Mucosa of stomach (tissue), 1 donor: ENCODE results near the gene SLC2A9.

Experiments used
- H3K27me3 ChIP-seq: one replicate; pipeline ENCODE4 v1.7.0; 2013; ENCODE audit warnings: mild to moderate bottlenecking, low read length; ENCODE audit not compliant: control insufficient read depth, insufficient read depth
- H3K36me3 ChIP-seq: one replicate; pipeline ENCODE4 v1.7.0; 2013; ENCODE audit warnings: low read length; ENCODE audit not compliant: control insufficient read depth, insufficient read depth
- H3K4me1 ChIP-seq: one replicate; pipeline ENCODE4 v1.7.0; 2013; ENCODE audit warnings: mild to moderate bottlenecking, low read length; ENCODE audit not compliant: control insufficient read depth, insufficient read depth
- H3K4me3 ChIP-seq: one replicate; pipeline ENCODE4 v1.7.0; 2013; ENCODE audit warnings: low read length
- H3K9ac ChIP-seq: one replicate; pipeline ENCODE4 v1.7.0; 2013; ENCODE audit warnings: mild to moderate bottlenecking, low read length, moderate library complexity
- H3K9me3 ChIP-seq: one replicate; pipeline ENCODE4 v1.7.0; 2013; ENCODE audit warnings: mild to moderate bottlenecking, low read length, moderate library complexity; ENCODE audit not compliant: control insufficient read depth
- donor health status: Pancreatic carcinoma.

The SLC2A9 gene

DNA sequence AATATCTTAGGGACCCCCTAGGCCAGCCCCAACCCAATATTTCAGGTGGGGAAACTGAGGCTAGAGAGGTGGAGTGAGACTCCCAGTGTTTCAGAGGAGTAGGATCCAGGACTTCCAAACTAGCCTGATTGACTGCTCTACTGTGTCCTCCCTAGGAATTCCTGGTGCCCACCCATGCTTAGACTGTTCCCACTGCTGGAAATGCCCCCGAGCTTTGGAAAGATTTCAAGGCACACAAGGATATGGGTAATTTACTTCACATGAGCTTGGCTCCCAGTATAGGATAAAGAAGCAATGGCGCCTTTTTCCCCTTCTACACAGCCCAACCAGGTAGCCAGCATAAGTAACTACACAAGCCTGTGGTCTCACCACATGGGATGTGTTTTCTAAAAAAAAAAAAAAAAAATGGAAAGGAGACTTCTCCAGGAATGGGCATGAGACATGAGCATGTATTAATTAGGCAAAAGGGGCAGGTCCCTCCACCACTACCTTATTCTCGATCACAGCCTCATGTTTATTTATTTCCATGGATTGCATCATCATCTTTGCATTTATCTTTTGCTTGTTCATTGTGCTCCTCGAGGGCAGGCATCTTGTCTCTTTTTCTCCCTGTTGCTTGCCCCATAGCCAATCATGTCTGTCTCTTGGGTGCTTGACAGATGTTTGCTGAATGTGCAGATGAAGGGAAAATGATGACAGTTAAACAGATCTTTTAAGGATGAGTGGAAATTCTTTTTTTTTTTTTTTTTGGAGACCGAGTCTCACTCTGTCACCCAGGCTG is 173.1 kb downstream of the SLC2A9 start:
- Histone ChIP-seq H3K27me3 (no peaks in the 10 kb centered on the region), H3K4me1 (no peaks in the 10 kb centered on the region), H3K4me3 (no peak overlapping the region)

DNA sequence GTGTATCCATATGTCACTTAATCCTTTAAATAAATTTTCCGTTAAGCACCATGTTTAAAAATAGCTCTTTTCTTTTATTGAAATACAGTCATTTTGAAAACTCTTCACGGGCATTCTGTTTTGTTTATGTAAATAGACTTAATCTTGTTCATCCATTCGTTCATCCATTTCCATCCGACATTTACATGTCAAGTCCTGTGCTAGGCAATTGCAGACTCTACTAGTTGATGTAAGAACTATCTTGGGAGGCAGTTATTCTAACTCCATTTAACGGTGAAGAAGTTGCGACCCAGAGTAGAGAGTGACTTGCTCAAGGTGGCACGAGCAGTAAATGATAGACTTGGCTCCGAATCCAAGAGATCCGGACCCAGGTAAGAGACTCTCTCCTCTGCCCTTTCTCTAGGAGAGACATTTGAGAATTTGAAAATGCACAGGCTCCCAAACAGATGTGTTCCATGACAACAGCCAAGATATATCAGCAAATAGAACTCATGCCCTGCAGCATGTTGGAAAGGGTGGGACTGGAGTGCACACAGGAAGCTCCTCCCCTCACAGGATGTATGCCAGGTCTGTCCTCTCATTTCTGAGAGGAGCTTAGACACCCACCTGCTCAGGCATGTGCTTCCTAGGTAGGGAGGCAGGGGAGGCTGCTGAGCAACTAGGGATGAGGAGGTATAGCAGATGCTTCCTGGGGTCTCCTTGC is 175.4 kb downstream of the SLC2A9 start:
- H3K36me3 ChIP-seq, result no peaks in the 10 kb centered on the region
- no peak overlapping the region for H3K9ac ChIP-seq
- no peaks in the 10 kb centered on the region for H3K9me3 ChIP-seq
- H3K4me1 ChIP-seq, result no peaks in the 10 kb centered on the region
- H3K27me3 ChIP-seq, result no peaks in the 10 kb centered on the region
- no peak overlapping the region for H3K4me3 ChIP-seq

More for the DNA sequence above, 173.1 kb downstream of the SLC2A9 start:
- Histone ChIP-seq H3K9ac (no peak overlapping the region), H3K36me3 (no peaks in the 10 kb centered on the region), H3K9me3 (no peaks in the 10 kb centered on the region)

DNA sequence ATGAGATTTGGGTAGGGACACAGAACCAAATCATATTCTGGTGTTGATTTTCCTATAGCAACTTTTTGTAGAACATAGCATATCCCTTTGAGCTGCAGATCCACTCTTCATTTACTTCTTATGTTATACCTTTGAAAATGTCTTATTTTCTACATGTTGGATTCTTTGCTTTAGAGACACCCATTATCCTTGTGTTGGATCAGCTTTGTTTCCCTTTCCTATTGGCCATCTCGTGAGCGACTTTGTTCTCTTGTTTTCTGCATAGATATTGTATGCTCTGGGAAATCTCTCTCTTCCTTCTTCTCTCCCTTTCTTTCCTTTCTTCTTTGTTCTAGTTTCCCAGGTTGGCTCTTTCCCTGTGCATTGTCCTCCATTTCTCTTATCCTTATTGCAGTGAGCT is 180.2 kb downstream of the SLC2A9 start:
- Histone ChIP-seq H3K27me3 (no peaks in the 10 kb centered on the region), H3K4me1 (no peaks in the 10 kb centered on the region), H3K36me3 (no peaks in the 10 kb centered on the region), H3K9ac (no peak overlapping the region), H3K9me3 (no peaks in the 10 kb centered on the region), H3K4me3 (no peak overlapping the region)

DNA sequence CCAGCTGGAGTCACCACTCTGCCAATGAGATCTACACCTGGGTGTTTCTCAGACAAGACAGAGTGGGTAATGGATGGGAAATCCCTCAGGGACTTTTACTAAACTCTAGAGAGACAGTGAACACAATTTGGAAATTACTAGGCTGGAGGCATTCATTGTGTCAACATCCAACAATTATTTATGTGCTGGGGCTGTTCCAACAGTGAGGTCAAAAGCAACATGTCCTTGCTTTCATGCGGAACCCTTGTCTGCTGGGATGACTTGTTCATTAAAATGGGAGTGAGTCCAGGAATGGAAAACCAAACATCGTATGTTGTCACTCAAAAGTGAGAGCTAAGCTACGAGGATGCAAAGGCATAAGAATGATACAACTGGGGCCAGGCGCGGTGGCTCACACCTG is 185.9 kb downstream of the SLC2A9 start:
- Histone ChIP-seq H3K27me3 (no peaks in the 10 kb centered on the region), H3K9ac (no peak overlapping the region), H3K4me3 (no peak overlapping the region), H3K36me3 (no peaks in the 10 kb centered on the region), H3K4me1 (no peaks in the 10 kb centered on the region), H3K9me3 (no peaks in the 10 kb centered on the region)

DNA sequence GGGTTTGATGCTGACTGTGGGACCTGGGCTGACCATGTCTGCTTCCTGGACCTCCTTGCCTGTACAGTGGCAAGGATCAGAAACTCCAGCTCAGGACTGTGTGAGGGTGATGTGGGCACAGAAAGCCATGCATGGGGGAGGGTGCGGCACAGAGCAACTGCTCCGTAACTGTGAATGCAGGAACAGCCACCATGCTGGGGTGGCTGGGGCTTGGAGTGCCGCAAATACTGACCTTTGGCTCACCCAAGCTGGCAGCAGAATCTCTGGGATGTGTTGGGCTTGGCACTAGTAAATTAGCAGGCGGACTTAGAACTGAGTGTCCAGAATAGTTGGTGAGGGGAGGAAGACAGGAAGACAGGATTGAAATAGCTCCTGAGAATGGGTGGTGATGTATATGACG is 187.9 kb downstream of the SLC2A9 start:
- Histone ChIP-seq H3K9ac (no peak overlapping the region), H3K4me1 (no peaks in the 10 kb centered on the region), H3K27me3 (no peaks in the 10 kb centered on the region), H3K9me3 (no peaks in the 10 kb centered on the region), H3K36me3 (no peaks in the 10 kb centered on the region), H3K4me3 (no peak overlapping the region)

DNA sequence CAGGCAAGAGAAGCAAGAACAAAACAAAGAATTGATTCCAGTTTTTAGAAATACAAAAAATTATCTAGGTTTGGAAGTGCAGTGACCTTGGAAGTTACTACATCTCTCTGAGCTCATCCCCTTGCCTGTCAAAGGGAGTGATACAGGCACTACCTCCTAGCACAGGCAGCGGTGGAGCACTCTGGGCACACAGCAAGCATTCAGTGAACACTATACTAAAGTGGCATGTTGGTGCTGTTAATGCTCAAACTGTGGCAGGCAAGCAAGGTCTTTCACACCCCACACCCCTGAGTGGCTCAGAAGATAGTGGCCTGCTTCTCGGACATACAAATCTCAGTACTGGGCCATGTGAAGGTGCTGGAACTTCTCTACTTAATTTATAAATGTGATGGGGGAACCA is 188.7 kb downstream of the SLC2A9 start:
- Histone ChIP-seq H3K36me3 (no peaks in the 10 kb centered on the region), H3K27me3 (no peaks in the 10 kb centered on the region), H3K9me3 (no peaks in the 10 kb centered on the region), H3K9ac (no peak overlapping the region), H3K4me3 (no peak overlapping the region), H3K4me1 (no peaks in the 10 kb centered on the region)

DNA sequence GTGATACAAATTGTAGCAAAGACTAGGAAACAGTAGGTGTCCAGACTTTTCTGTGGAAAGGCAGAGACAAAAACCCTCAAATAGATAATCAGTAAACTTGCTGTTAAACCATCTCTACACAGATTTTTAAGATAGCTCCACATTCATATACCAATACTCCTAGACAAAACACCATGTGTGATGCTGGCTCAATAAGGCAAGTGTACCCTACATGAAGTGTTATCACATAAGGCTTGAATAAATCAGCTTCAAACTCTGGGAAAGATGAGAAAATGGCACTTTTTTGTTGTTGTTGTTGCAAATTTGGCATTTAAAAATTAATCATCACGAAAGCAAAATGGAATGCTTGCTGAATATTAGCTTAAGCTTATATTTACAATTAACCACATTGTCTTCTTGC is 194.7 kb downstream of the SLC2A9 start:
- Histone ChIP-seq H3K27me3 (no peaks in the 10 kb centered on the region), H3K36me3 (no peaks in the 10 kb centered on the region), H3K9me3 (no peaks in the 10 kb centered on the region), H3K4me1 (no peaks in the 10 kb centered on the region), H3K4me3 (no peak overlapping the region), H3K9ac (no peak overlapping the region)

DNA sequence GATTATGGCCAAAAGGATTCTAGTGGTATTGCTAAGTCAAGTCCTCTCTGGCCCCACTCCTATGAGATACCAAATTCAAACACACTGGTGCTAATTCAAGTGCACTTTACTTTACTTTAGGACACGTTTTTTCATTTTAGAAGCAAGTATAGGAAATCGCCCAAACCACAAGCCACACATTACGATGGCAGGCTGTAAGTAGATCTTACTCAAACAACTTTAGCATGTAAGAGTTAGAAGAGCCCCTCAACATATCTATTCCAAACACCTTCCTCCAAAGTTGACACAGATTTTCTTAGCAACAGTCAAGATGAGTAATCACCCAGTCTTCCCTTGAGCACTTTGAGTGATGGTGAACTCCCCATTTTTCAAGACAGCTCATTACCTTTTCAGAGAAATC is 196.2 kb downstream of the SLC2A9 start:
- no peaks in the 10 kb centered on the region for H3K4me1 ChIP-seq
- H3K27me3 ChIP-seq, result no peaks in the 10 kb centered on the region
- H3K9ac ChIP-seq, result no peak overlapping the region
- H3K9me3 ChIP-seq, result no peaks in the 10 kb centered on the region
- H3K4me3 ChIP-seq, result no peak overlapping the region
- H3K36me3 ChIP-seq, result no peaks in the 10 kb centered on the region

DNA sequence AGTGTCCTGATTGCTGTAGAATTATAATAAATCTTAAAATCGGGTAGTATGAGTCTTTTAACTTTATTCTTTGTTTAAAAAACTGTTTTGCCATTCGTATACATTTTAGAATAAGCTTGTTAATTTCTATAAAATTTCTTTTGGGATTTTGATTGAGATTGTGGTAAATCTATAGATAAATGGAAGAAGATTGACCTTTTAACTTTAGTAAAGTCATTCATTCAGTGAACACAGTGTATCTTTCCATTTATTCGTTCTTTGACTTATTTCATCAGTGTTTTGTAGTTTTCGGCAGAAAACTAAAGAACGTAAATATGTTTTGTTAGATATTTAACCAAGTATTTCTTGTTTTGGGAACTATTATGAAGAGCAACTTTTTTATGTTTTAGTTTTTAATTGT is 201.0 kb downstream of the SLC2A9 start:
- Histone ChIP-seq H3K9me3 (no peaks in the 10 kb centered on the region), H3K4me3 (no peak overlapping the region), H3K27me3 (no peaks in the 10 kb centered on the region), H3K36me3 (no peaks in the 10 kb centered on the region), H3K9ac (no peak overlapping the region), H3K4me1 (no peaks in the 10 kb centered on the region)

DNA sequence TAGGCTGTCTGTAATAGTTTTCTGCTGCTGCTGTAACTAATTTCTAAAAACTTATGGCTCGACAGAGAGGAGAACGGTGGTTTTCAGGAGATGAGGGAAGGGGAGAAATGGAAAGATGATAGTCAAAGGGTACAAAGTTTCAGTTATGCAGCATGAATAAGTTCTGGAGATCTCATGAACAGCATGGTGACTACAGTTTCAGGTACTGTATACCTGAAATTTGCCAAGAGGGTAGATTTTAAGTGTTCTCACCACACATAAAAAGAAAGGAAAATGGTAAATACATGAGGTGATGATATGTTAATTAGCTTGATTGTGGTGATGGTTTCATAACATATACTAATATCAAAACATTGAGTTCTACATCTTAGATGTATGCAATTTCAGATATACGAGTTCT is 205.0 kb downstream of the SLC2A9 start:
- H3K4me3 ChIP-seq, result no peak overlapping the region
- H3K9me3 ChIP-seq, result no peaks in the 10 kb centered on the region
- H3K36me3 ChIP-seq, result no peaks in the 10 kb centered on the region
- no peaks in the 10 kb centered on the region for H3K27me3 ChIP-seq
- H3K9ac ChIP-seq, result no peak overlapping the region
- H3K4me1 ChIP-seq, result no peaks in the 10 kb centered on the region

DNA sequence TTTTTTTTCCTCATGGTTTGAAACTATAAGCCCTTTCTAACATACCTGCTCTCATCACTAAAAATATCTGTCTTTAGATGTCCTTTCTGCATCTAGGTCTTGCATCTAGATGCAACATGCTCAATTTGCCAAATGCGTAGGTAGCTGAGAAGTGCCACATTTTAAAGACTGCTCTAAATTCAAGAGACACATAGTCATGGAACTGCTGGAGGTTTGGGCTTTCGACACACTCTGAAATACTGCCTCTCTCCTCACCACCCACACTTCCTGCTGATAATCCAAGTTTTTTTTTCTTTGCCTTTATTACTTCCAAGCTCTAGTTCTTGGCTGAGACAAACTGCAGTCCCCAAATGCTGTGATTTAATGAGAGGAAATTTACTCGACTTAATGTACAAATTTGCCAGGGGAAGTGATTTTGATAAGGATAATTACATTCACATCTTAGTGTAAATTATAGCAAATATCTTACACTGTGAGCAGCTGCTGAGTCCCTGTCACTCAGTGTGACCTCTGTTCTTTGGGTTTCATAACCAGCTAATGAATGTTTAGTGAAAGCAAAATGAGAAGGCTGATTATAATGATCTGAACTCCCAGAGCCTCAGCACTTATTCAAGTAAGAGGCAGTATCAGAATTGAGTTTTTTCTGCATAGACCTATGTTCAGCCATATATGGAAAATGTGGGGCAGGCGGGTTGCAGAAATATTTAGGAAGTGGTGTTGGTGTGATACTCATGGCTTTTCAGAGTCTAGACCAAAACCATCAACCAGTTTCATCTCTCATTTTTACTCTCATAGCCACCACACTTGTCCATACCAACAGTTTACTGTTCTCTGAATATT is 208.6 kb downstream of the SLC2A9 start:
- H3K9ac ChIP-seq, result no peak overlapping the region

DNA sequence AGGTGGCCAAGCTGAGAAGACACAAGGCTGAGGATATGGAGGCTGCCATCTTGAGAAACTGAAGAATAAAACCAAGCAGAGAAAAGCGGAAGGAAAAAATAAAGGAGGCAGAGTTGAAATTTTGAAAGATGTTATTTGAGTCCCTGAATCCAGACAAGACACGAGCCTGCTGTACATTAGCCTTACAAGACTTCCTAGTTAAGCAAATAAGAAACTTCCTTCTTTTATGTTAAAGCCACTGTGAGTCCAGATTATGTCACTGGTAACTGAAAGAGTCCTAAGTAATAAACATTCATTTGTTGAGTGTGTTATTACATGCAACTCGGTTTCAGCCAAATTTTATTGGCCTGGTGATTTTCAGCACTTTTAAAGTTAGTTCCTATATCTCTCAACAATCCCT is 209.5 kb downstream of the SLC2A9 start:
- Histone ChIP-seq H3K4me3 (no peak overlapping the region), H3K36me3 (no peaks in the 10 kb centered on the region), H3K27me3 (no peaks in the 10 kb centered on the region), H3K9ac (no peak overlapping the region), H3K9me3 (no peaks in the 10 kb centered on the region), H3K4me1 (no peaks in the 10 kb centered on the region)

More for the DNA sequence above, 208.6 kb downstream of the SLC2A9 start:
- no peak overlapping the region for H3K4me3 ChIP-seq
- H3K27me3 ChIP-seq, result no peaks in the 10 kb centered on the region
- no peaks in the 10 kb centered on the region for H3K36me3 ChIP-seq
- H3K4me1 ChIP-seq, result no peaks in the 10 kb centered on the region
- H3K9me3 ChIP-seq, result no peaks in the 10 kb centered on the region
